ENCODE results near the gene INPP5B. TPM values are rescaled to one million over a fixed set of nuclear protein-coding genes. Genes with fewer than 3 reads are reported as not detected.

Gene INPP5B
- total and polyA plus RNA-seq, 12 donors: 10.4 to 32.3 (median 20.9) TPM

- Histone ChIP-seq H3K36me3 (replicated peaks in 1 of 2) (no peaks in the 10 kb centered on the region), H3K4me1 (replicated peaks in 1 of 2) (peaks cover 6 to 23% of the 10 kb centered on the region in 2 donors), H3K27me3 (no peaks in the 10 kb centered on the region), H3K4me3 (no peak overlapping the region), H3K27ac (no peak overlapping the region), H3K9me3 (replicated peaks in 1 of 3) (no peaks in the 10 kb centered on the region)
- intact Hi-C loops (cut with DNase I): no loop called here
- no peak for TF ChIP-seq CTCF (IDR thresholded peaks at IDR 0.05)
- TF ChIP-seq POLR2A (IDR thresholded peaks at IDR 0.05): no peak
- 70 to 71% (median 71%) methylated on average over 13 of the region's 13 CpGs for WGBS, 4 donors
- DNase-seq: no peak
Observed at GRCh38 chr1:37926038-37926924, 20.6 kb downstream of the INPP5B start.

GRCh38 chr1:37925316-37925715, 21.5 kb downstream of the INPP5B start:
- Histone ChIP-seq H3K27me3 (no peaks in the 10 kb centered on the region), H3K9me3 (replicated peaks in 1 of 3) (no peaks in the 10 kb centered on the region), H3K4me3 (no peak overlapping the region), H3K4me1 (replicated peaks in 1 of 2) (peaks cover 0 to 14% of the 10 kb centered on the region in 2 donors), H3K36me3 (replicated peaks in 1 of 2) (no peaks in the 10 kb centered on the region), H3K27ac (no peak overlapping the region)
- WGBS, 4 donors: 82 to 94% (median 85%) methylated on average over 4 of the region's 4 CpGs
- intact Hi-C loops (cut with DNase I): no loop called here
- DNase-seq: no peak
- no peak for TF ChIP-seq POLR2A (IDR thresholded peaks at IDR 0.05)
- TF ChIP-seq CTCF (IDR thresholded peaks at IDR 0.05): no peak

- TF ChIP-seq CTCF (IDR thresholded peaks at IDR 0.05): no peak
- no peak for TF ChIP-seq POLR2A (IDR thresholded peaks at IDR 0.05)
- H3K4me1 ChIP-seq (replicated peaks in 1 of 2): peaks cover 0 to 14% of the 10 kb centered on the region in 2 donors
- intact Hi-C loops (cut with DNase I): no loop called here
- DNase-seq: no peak
- H3K36me3 ChIP-seq (replicated peaks in 1 of 2): no peaks in the 10 kb centered on the region
- no peaks in the 10 kb centered on the region for H3K27me3 ChIP-seq
- no peaks in the 10 kb centered on the region for H3K9me3 ChIP-seq (replicated peaks in 1 of 3)
- no peak overlapping the region for H3K4me3 ChIP-seq
- H3K27ac ChIP-seq: no peak overlapping the region
- 95 to 100% (median 98%) methylated on average over 3 of the region's 3 CpGs for WGBS, 4 donors
Observed at GRCh38 chr1:37923551-37923889, 23.3 kb downstream of the INPP5B start.

- H3K4me1 ChIP-seq (replicated peaks in 1 of 2): peaks cover 0 to 14% of the 10 kb centered on the region in 2 donors
- no peak for DNase-seq
- 61 to 76% (median 69%) methylated on average over 4 of the region's 4 CpGs for WGBS, 4 donors
- H3K9me3 ChIP-seq (replicated peaks in 1 of 3): no peaks in the 10 kb centered on the region
- H3K4me3 ChIP-seq: no peak overlapping the region
- H3K27me3 ChIP-seq: no peaks in the 10 kb centered on the region
- H3K27ac ChIP-seq: no peak overlapping the region
- no peak for TF ChIP-seq CTCF (IDR thresholded peaks at IDR 0.05)
- TF ChIP-seq POLR2A (IDR thresholded peaks at IDR 0.05): no peak
- intact Hi-C loops (cut with DNase I): no loop called here
- no peaks in the 10 kb centered on the region for H3K36me3 ChIP-seq (replicated peaks in 1 of 2)
Observed at GRCh38 chr1:37922767-37923550, 23.9 kb downstream of the INPP5B start.

All from adrenal gland (tissue), 12 donors.